HG02870 (cell line): ENCODE data around the gene KIF1A.

Experiments used
- ATAC-seq: cut with Tn5 transposase; IDR thresholded peaks from one replicate; pipeline ENCODE4 v1.9.1; 2021; ENCODE audit warnings: mild to moderate bottlenecking, moderate library complexity; ENCODE audit not compliant: unreplicated experiment

KIF1A gene

GRCh38 chr2:240821429-240821778 is 1.4 kb upstream of the KIF1A start:
- ATAC-seq = no peak

DNA sequence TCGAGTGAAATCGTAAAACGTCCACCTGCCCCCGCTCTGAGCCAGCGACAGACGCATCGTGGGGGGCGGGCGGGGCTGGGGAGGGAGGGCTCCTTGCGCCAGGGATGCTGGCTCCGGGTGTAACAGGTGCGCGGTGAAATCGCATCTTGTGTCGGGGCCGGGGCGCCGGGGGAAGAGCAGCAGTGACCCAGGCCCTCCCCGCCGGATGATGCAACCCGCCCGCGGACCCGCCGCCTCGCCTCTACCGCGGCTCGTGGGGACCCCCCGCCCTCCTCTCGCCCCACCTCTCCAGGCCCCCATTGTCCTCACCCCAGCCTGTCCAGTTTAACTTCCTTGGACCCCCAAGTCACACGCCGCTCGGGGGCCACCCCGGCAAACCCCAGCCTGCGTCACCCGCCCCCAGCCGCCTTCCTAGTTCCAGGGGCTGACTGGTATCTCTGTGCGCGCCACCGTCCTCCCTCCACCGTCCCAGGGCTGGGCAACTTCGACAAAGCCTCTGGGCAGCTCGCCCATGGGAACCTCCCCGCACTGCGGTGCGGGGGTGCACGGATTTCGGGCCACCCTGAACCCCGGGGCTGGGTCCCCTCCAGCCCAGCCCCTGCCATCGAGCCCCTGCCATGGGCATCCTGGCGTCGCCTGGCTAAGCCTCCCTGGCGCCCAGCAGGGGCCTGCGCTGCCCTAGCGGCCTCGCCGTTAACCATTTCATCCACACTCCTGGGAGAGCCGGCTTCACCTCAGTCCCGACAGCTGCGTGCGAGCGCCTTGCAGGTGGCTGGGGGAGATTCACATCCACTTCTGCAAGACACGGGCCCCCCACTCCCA is 799 bp upstream of the KIF1A start:
- no peak for ATAC-seq

DNA sequence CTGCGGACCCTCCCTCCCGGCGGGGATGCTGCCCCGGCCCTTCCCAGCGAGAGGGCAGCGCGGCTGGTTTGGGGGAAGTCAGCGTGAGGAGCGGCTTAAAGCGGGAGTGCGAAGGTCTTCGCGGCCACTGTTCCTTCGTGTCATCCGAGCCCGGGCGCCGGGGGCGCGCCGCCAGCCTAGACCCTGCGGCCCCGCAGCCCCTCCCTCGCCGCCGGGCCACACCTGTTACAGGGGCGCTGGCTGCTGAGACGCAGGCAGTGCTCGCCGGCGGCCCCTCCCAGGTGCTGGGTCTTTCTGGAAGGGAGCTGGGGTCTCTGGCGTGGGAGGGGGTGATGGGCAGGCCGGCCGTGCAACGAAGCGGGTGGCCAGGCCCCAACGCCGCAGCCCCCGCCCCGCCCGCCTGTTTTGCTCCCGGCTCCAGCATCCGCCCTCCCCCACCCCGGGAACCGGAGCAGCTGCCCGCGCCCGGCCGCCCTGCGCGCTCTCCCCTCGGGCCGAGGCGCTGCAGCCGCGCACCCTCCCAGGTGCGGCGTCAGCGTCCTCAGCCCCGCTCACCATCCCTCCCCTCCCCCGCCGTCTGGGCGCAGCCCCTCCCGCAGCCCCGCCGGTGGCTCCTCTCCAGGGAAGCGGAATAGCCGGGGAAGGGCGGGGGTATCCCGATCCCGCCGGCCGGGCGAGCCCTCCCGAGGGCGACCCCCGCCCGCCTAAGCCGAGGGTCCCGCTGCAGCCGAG is 727 bp downstream of the KIF1A start:
- no peak for ATAC-seq

GRCh38 chr2:240818293-240819125 is 1.5 kb downstream of the KIF1A start:
- ATAC-seq = no peak

GRCh38 chr2:240817496-240818292 is 2.3 kb downstream of the KIF1A start:
- ATAC-seq = no peak

GRCh38 chr2:240816584-240817495 is 3.2 kb downstream of the KIF1A start:
- ATAC-seq = no peak

GRCh38 chr2:240815761-240816583 is 4.0 kb downstream of the KIF1A start:
- ATAC-seq = no peak

GRCh38 chr2:240814946-240815760 is 4.9 kb downstream of the KIF1A start:
- ATAC-seq = no peak

DNA sequence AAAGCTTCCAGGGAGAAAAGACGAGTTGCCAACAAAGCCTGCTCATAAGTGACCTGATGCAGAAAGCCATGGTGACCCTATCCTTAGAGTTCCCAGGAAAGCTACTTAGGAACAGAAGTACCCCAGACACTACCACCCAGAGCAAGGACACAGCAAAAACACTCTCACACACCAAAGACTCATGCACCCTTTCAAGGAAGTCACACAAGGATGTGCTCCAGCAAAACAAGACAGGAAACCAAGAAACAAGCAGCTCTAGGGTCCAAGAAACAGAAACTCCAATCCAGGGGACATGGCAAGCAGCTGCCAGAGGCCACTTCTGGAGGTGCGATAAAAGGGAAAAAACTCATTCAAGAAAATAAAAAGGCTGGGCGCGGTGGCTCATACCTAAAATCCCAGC is 5.7 kb downstream of the KIF1A start:
- no peak for ATAC-seq

DNA sequence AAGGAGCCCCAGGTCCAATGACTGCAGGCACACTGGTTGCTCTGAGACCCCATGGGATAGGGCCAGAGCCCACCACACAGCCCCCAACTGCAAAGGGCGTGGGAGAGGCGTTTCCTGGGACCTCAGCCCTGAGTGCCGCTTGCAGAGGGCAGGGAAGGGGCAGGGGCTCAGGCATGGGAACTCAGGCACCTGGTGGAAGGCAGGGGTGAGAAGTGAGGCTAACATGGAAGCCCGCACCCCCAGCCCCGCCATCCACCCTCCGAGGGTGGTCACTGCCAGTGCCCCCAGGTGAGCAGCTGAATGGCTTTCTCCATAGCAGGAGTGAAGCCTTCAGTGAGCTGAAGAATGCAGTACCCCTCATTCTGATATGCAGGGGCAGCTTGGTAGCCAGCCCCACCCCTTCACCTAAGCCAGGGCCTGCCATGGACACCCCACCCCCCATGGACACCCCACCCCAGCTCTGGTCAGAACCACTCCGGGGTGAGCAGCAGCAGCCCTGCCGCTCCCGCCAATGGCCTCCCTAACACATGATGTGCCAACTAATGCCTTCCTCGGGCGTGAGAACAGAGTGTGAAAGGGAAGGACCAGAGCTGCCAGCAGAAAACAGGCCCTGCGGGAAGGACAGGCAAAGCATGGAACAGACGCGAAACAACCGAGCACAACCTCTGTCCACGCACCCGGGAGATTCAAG is 6.6 kb downstream of the KIF1A start:
- ATAC-seq = no peak

DNA sequence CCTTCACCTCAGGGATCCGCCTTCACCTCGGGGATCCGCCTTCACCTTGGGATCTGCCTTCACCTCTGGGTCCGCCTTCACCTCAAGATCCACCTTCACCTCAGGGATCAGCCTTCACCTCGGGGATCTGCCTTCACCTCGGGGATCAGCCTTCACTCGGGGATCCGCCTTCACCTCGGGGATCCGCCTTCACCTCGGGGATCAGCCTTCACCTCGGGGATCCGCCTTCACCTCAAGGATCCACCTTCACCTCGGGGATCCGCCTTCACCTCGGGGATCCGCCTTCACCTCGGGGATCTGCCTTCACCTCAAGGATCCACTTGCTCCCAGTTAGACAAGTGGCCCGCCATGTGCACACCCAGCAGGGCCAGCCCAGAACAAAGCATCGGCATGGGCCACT is 7.3 kb downstream of the KIF1A start:
- ATAC-seq = no peak

DNA sequence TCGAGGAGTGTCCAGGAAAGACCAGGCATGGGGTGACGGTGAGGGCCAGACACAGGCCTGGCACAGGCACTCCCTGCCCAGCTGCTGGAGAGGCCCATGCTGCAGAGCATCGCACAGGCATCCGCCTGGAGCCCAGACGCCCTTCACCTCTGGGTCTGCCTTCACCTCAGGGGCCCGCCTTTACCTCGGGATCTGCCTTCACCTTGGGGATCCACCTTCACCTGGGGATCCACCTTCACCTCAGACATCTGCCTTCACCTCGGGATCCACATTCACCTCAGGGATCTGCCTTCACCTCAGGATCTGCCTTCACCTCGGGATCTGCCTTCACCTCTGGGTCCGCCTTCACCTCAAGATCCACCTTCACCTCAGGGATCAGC is 7.7 kb downstream of the KIF1A start:
- no peak for ATAC-seq

DNA sequence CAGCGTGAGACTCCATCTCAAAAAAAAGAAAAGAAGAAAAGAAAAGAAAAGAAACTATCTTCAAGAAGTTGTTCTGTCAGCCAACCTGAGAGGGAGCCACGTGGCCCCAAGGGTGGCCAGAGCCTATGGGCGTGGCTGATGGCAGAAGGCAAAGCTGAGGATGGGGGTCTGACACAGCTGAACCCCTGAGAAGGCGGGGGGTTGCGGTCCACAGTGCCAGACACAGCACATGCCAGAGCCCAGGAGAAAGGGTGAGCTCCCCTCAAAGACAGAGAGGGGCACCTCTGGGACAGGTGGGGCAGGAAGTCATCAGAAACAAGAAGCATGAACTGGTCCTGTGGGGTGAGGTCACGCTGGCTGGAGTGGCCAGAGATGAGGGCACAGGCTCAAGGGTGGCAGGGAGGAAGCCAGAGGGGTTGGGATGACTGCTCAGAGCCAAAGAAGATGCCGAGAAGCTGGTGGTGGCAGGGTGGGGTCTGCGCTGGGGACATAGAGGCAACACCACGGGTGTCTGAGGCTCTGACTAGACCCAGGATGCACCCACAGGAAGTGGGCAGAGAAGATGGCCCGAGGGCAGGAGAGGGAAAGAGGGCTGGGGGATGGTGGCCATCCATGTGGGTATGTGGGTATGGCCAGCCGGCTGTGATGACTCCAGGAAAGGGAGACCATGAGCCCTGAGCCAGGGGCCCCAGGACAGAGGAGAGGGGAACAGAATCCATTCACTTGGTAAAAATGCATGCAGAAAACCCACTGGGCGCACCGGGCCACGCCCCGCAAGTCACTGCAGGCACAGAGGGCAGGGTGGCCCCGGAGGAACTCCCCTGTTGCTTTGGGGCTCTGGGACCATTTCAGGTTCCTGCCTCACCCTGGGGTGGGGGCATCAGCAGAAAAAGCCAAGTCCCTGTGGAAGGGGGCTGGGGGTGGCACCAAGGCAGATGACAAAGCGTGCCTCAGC is 8.4 kb downstream of the KIF1A start:
- ATAC-seq = no peak

- ATAC-seq = no peak
These were observed 9.4 kb downstream of the KIF1A start for GRCh38 chr2:240810621-240811020.

GRCh38 chr2:240810199-240810598 is 9.8 kb downstream of the KIF1A start:
- ATAC-seq = no peak

- no peak for ATAC-seq
These were observed 10.7 kb downstream of the KIF1A start for GRCh38 chr2:240809276-240809675.
